Neural progenitor cell (in vitro differentiated cells): ENCODE data around the gene UTP3. TPM values are rescaled to one million over a fixed set of nuclear protein-coding genes. Genes with fewer than 3 reads are reported as not detected.
A peak's percentile ranks its signal among the peaks of the same experiment; 100 is the strongest.

Experiments
- DNase-seq: peaks from one replicate; pipeline ENCODE4 v3.0.0-alpha.2; 2016; ENCODE audit warnings: low spot score
- H2AFZ ChIP-seq: fragments of 200-600 bp; sonication (generic); replicated peaks from 2 replicates; pipeline ENCODE4 v1.6.1; 2016; ENCODE audit warnings: antibody characterized with exemption
- H3F3A ChIP-seq: fragments of 200-600 bp; sonication (generic); 2 replicates; pipeline ENCODE4 v1.6.1; 2016; ENCODE audit warnings: antibody characterized with exemption, low read depth
- H3K27ac ChIP-seq: fragments of 200-600 bp; sonication (generic); 2 replicates; pipeline ENCODE4 v1.5.1; 2016; ENCODE audit warnings: mild to moderate bottlenecking
- H3K27me3 ChIP-seq: fragments of 200-600 bp; sonication (generic); 2 replicates; pipeline ENCODE4 v1.6.1; 2016; ENCODE audit warnings: mild to moderate bottlenecking, moderate library complexity
- H3K36me3 ChIP-seq: fragments of 200-600 bp; sonication (generic); 2 replicates; pipeline ENCODE4 v1.5.1; 2016
- H3K4me1 ChIP-seq: fragments of 200-600 bp; sonication (generic); 2 replicates; pipeline ENCODE4 v1.6.1; 2016; ENCODE audit warnings: mixed run types
- H3K4me2 ChIP-seq: fragments of 200-600 bp; sonication (generic); 2 replicates; pipeline ENCODE4 v1.6.1; 2016
- H3K4me3 ChIP-seq: fragments of 200-600 bp; sonication (generic); 2 replicates; pipeline ENCODE4 v1.5.1; 2016
- H3K79me2 ChIP-seq: fragments of 200-600 bp; sonication (generic); 2 replicates; pipeline ENCODE4 v1.6.1; 2016; ENCODE audit warnings: low read depth
- H3K9ac ChIP-seq: fragments of 200-600 bp; sonication (generic); 2 replicates; pipeline ENCODE4 v1.6.1; 2016
- H3K9me3 ChIP-seq: fragments of 200-600 bp; sonication (generic); 2 replicates; pipeline ENCODE4 v1.5.1; 2016; ENCODE audit warnings: low read depth
- H4K20me1 ChIP-seq: fragments of 200-600 bp; sonication (generic); 2 replicates; pipeline ENCODE4 v1.6.1; 2016; ENCODE audit warnings: low read depth
- H3K27ac Mint-ChIP-seq: 3 replicates; pipeline ENCODE4 v1.8.0; 2021; ENCODE audit warnings: mixed read lengths
- H3K27me3 Mint-ChIP-seq: 2 replicates; pipeline ENCODE4 v1.8.0; 2022; ENCODE audit warnings: low read depth, mild to moderate bottlenecking, inconsistent platforms, moderate library complexity, mixed read lengths; ENCODE audit not compliant: insufficient read depth
- H3K36me3 Mint-ChIP-seq: 3 replicates; pipeline ENCODE4 v1.8.0; 2021; ENCODE audit warnings: mixed read lengths
- H3K4me1 Mint-ChIP-seq: 3 replicates; pipeline ENCODE4 v1.8.0; 2021; ENCODE audit warnings: mixed read lengths
- H3K4me3 Mint-ChIP-seq: 3 replicates; pipeline ENCODE4 v1.8.0; 2021; ENCODE audit warnings: mild to moderate bottlenecking, moderate library complexity, mixed read lengths
- H3K9me3 Mint-ChIP-seq: 3 replicates; pipeline ENCODE4 v1.8.0; 2020; ENCODE audit warnings: mixed read lengths
- CTCF ChIP-seq: fragments of 200-600 bp; sonication (generic); IDR thresholded peaks from 2 replicates; pipeline ENCODE4 v1.5.1; 2017; ENCODE audit warnings: antibody characterized with exemption, mild to moderate bottlenecking
- EZH2 ChIP-seq: fragments of 200-600 bp; sonication (generic); IDR thresholded peaks from 2 replicates; pipeline ENCODE4 v1.6.1; 2017; ENCODE audit warnings: antibody characterized with exemption, mild to moderate bottlenecking, moderate library complexity
- EZH2phosphoT487 ChIP-seq: fragments of 200-600 bp; sonication (generic); IDR thresholded peaks from 2 replicates; pipeline ENCODE4 v1.6.1; 2017; ENCODE audit warnings: antibody characterized with exemption
- total RNA-seq: library from RNA; depleted of rRNA; stranded (reverse); fragments of >200 nt; gene quantifications from 2 replicates; pipeline ENCODE4 v1.2.3, GENCODE V29; 2015; ENCODE audit warnings: low replicate concordance

The UTP3 gene
- total RNA-seq, 1 donor from 2014 or later = 19.8 TPM

GRCh38 chr4:70711599-70711998, 23.3 kb downstream of the UTP3 start:
- Histone ChIP-seq H4K20me1 (peaks cover 23% of the 10 kb centered on the region), H3K27me3 (no peaks in the 10 kb centered on the region), H3K27ac (no peak overlapping the region), H3K9me3 (no peaks in the 10 kb centered on the region), H3K4me1 (peaks cover 25% of the 10 kb centered on the region), H3K9ac (no peak overlapping the region), H3K79me2 (peaks cover 96% of the 10 kb centered on the region), H3F3A (peaks cover 16% of the 10 kb centered on the region), H2AFZ (no peak overlapping the region), H3K4me2 (no peak overlapping the region), H3K4me3 (no peak overlapping the region), H3K36me3 (no peaks in the 10 kb centered on the region)
- TF ChIP-seq EZH2phosphoT487 = no peak
- no peak for TF ChIP-seq EZH2
- no peak for TF ChIP-seq CTCF
- Mint-ChIP-seq H3K27me3 (peaks cover 2% of the 10 kb centered on the region), H3K9me3 (peaks cover 5% of the 10 kb centered on the region), H3K4me3 (peak overlapping the region; percentile 30), H3K4me1 (peaks cover 44% of the 10 kb centered on the region), H3K27ac (peak overlapping the region; percentile 93), H3K36me3 (peaks cover 9% of the 10 kb centered on the region)
- DNase-seq = no peak

GRCh38 chr4:70712150-70712549, 23.8 kb downstream of the UTP3 start:
- no peak overlapping the region for H3K9ac ChIP-seq
- no peak overlapping the region for H3K4me2 ChIP-seq
- Mint-ChIP-seq H3K4me1 (peaks cover 39% of the 10 kb centered on the region), H3K27ac (peak overlapping the region; percentile 31), H3K9me3 (peaks cover 5% of the 10 kb centered on the region), H3K27me3 (peaks cover 2% of the 10 kb centered on the region), H3K4me3 (no peak overlapping the region), H3K36me3 (peaks cover 9% of the 10 kb centered on the region)
- peaks cover 95% of the 10 kb centered on the region for H3K79me2 ChIP-seq
- DNase-seq = no peak
- no peak overlapping the region for H3K4me3 ChIP-seq
- no peaks in the 10 kb centered on the region for H3K9me3 ChIP-seq
- H2AFZ ChIP-seq = no peak overlapping the region
- no peaks in the 10 kb centered on the region for H3K36me3 ChIP-seq
- H4K20me1 ChIP-seq = peaks cover 18% of the 10 kb centered on the region
- H3K27me3 ChIP-seq = no peaks in the 10 kb centered on the region
- H3F3A ChIP-seq = peaks cover 16% of the 10 kb centered on the region
- H3K27ac ChIP-seq = no peak overlapping the region
- TF ChIP-seq CTCF = no peak
- TF ChIP-seq EZH2phosphoT487 = no peak
- no peak for TF ChIP-seq EZH2
- H3K4me1 ChIP-seq = peaks cover 20% of the 10 kb centered on the region

GRCh38 chr4:70712604-70713452, 24.5 kb downstream of the UTP3 start:
- no peak for TF ChIP-seq EZH2
- TF ChIP-seq EZH2phosphoT487 = no peak
- no peak for TF ChIP-seq CTCF
- H4K20me1 ChIP-seq = peaks cover 18% of the 10 kb centered on the region
- peaks cover 16% of the 10 kb centered on the region for H3F3A ChIP-seq
- no peak overlapping the region for H3K4me2 ChIP-seq
- no peak overlapping the region for H2AFZ ChIP-seq
- H3K9me3 ChIP-seq = no peaks in the 10 kb centered on the region
- no peak overlapping the region for H3K4me3 ChIP-seq
- no peak overlapping the region for H3K27ac ChIP-seq
- no peak overlapping the region for H3K9ac ChIP-seq
- peaks cover 5% of the 10 kb centered on the region for H3K9me3 Mint-ChIP-seq
- H3K4me1 ChIP-seq = peaks cover 19% of the 10 kb centered on the region
- H3K4me1 Mint-ChIP-seq = peaks cover 33% of the 10 kb centered on the region
- peaks cover 2% of the 10 kb centered on the region for H3K27me3 Mint-ChIP-seq
- H3K79me2 ChIP-seq = peaks cover 93% of the 10 kb centered on the region
- H3K36me3 ChIP-seq = no peaks in the 10 kb centered on the region
- no peak overlapping the region for H3K27ac Mint-ChIP-seq
- H3K36me3 Mint-ChIP-seq = peaks cover 9% of the 10 kb centered on the region
- no peak for DNase-seq
- no peak overlapping the region for H3K4me3 Mint-ChIP-seq
- H3K27me3 ChIP-seq = no peaks in the 10 kb centered on the region
